HAP-1 (cell line): ENCODE results near the gene TIGD3.

Experiments used
- DNase-seq, 2 experiments: peaks; one replicate each; pipeline ENCODE4 v3.0.0-alpha.2; 2016 to 2020; ENCODE audit warnings: low spot score in 2 of 2
- H3K27me3 ChIP-seq: fragments of 250-450 bp; sonication (Bioruptor Pico); 2 replicates; pipeline ENCODE4 v1.5.1; 2020; ENCODE audit warnings: low read depth, mild to moderate bottlenecking, moderate library complexity
- H3K36me3 ChIP-seq: fragments of 250-450 bp; sonication (Bioruptor Pico); replicated peaks from 2 replicates; pipeline ENCODE4 v1.5.1; 2020; ENCODE audit warnings: mild to moderate bottlenecking
- H3K4me1 ChIP-seq: fragments of 250-450 bp; sonication (Bioruptor Pico); 2 replicates; pipeline ENCODE4 v1.5.1; 2020; ENCODE audit warnings: mild to moderate bottlenecking
- H3K4me3 ChIP-seq: fragments of 250-450 bp; sonication (Bioruptor Pico); 2 replicates; pipeline ENCODE4 v1.5.1; 2020; ENCODE audit warnings: mild to moderate bottlenecking, moderate library complexity
- H3K9me3 ChIP-seq: fragments of 250-450 bp; sonication (Bioruptor Pico); 2 replicates; pipeline ENCODE4 v1.5.1; 2020; ENCODE audit warnings: mild to moderate bottlenecking, moderate library complexity
- in situ Hi-C: fragments of 300-500 bp; cut with MboI; formaldehyde crosslinking; loops from 3 replicates; pipeline ENCODE4 v1.14.3; 2020; ENCODE audit warnings: low sequenced_read_pairs, inconsistent platforms, mixed read lengths

The TIGD3 gene

DNA sequence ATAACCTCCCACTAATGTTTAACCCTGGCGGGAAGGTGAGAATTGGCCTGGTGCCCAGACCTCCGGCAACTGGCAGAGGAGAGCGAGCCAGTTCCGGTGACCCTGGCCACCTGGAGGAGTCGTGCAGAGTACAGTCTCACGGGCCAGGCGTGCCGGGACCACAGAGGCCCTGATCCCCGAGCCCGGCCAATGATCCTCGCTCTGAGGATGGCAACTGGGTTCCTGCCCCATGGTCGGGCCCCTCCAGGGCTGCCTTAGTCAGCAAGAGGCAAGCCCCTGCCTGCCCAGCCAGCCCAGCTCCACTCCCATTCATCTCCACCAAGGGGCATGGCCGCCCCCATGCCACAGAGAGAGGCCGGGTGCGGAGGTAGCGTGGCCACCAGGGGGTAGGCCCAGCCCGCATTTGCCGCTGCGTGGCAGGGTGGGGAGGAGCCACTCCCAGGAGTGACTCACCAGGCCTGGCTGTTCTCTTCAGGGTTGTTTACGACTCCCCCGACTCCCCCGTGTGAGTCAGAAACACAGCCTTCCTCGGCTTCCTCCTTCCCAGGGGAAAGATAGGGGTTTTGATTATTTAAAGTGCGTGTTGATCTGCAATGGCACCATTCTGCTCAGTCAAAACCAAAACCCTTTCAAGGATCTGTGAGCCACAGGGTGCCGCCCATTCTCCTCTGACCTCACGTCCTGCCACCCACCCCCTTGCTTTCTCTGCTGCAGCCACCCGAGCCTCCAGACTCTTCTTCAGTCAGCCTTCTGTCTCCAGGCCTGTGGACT is 27.7 kb downstream of the TIGD3 start, which contains the start of gene SLC25A45:
Gene SLC25A45, minus strand, starts transcription at position 614 of the 771 bp plus-strand sequence. CDS start 695 bp downstream, outside the sequence.
- DNase-seq: peak; percentile 70 to 86
- in situ Hi-C loops: no loop called here
- peak within 1 kb of the TSS; percentile 19 for H3K4me3 ChIP-seq
- H3K27me3 ChIP-seq: no peaks in the 10 kb centered on the region
- no peaks in the 10 kb centered on the region for H3K36me3 ChIP-seq
- H3K9me3 ChIP-seq: no peaks in the 10 kb centered on the region
- peaks cover 20% of the 10 kb centered on the region for H3K4me1 ChIP-seq

DNA sequence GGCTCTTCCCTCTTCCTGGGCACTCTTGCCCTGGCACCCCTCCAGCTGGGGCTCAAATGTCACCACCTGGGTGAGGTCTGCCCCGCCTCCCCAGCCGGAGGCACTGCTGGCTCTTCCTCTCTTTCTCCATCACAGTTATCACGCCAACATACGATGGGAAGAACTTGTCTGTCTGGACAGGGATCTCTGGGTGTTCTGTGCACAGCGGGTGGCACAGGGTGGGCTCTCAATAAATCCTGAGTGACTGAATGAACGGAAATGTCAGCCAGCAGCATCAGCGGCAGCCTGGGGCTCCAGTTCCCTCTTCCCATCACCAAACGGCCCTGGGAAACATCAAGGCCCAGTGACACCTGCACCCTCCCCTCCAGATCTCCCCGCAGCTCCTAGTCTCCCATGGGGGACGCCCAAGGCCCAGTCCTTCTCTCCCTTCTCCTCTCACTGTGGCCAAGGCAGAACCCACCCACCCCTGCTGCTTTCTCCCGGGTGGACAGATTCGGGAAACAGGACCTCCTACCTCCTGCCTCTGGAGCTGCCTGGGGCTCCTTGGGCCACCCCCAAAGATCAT is 28.3 kb downstream of the TIGD3 start:
- Histone ChIP-seq H3K4me3 (peak overlapping the region; percentile 19), H3K9me3 (no peaks in the 10 kb centered on the region), H3K4me1 (peaks cover 23% of the 10 kb centered on the region), H3K36me3 (no peaks in the 10 kb centered on the region), H3K27me3 (no peaks in the 10 kb centered on the region)
- in situ Hi-C loops: no loop called here
- DNase-seq: no peak

DNA sequence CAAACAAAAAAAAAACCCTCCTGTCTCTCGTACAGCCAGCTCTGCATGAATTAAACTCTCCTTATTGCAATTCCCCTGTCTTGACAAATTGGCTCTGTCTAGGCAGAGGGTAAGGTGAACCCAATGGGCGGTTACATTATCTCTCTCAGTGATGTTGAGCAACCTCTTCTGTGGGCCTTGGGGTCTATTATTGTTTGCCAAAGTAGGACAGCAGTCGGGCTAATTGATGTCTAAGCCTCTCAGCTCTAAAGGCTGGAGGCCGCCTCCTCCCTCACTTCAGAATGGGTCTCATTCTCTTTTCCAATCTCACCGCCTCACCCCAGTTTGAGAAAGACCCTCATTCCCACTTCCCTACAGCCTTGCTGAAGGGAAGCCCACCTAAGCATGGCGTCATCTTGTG is 29.2 kb downstream of the TIGD3 start:
- Histone ChIP-seq H3K27me3 (no peaks in the 10 kb centered on the region), H3K4me1 (peaks cover 23% of the 10 kb centered on the region), H3K4me3 (no peak overlapping the region), H3K36me3 (peaks cover 5% of the 10 kb centered on the region; the same call in 1 of the 2 replicates), H3K9me3 (no peaks in the 10 kb centered on the region)
- in situ Hi-C loops: no loop called here
- DNase-seq: no peak

DNA sequence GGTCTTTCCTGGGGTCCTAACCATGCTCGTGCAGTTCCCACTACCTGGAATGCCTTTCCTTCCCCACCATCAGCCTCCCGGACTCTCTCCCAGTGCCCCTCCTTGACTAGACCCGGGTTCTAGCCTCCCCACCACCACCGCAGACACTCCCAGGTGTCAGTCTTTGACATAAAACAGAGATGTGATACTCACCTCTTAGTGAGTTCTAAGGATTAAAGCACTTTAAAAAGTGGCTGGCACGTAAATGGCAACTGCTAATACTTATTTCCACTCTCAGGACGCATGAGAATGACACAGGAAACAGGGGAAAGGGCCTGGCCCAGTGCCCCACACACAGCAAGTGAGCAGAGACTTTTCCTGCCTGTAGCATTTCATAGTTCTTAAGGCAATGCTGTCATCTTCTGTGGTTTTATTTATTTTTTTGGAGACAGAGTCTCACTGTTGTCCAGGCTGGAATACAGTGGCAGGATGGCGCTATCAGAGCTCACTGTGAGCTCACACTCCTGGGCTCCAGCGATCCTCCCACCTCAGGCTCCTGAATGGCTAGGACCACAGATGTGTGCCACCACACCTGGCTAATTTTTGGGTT is 29.8 kb downstream of the TIGD3 start:
- H3K4me1 ChIP-seq: peaks cover 23% of the 10 kb centered on the region
- no peaks in the 10 kb centered on the region for H3K27me3 ChIP-seq
- in situ Hi-C loops: no loop called here
- no peak overlapping the region for H3K4me3 ChIP-seq
- no peaks in the 10 kb centered on the region for H3K9me3 ChIP-seq
- peaks cover 7% of the 10 kb centered on the region; the same call in 1 of the 2 replicates for H3K36me3 ChIP-seq
- no peak for DNase-seq

DNA sequence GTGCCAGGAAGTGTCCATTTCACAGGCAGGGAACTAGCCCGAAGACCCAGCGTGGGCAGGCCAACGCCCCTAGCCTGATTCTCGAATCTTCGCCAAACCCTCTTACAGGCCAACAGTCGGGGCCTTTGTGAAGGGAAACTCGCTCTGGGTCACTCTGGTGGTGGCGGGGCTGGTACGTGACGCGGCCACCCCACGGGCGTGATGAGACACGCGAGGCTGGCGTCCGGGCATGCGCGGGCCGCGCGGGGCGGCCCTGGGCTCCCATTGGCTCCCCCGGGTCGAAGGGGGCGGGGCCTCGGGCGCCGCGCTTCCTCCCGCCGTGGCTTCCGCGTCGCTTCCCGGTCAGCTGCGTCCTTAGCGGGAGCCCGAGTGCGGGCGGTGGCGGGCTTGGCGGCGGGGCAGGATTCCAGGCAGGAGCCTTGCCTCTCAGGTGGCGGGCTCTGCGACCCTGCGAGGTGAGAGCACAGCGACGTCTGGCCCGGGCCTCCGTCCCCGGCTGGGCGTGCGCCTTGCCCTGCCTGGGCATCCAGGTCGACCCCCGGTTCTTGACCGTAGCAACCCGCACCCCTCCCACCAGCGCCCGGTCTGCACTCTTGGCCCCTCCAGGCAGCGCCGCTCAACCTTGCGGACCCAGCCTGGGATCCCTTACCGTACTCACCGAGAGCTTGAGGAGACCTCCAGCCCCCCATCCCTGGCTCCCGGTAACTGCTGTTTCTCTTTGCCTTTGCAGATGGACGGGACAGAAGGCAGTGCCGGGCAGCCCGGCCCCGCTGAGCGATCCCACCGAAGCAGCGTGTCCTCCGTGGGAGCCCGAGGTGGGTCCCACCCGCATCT is 32.0 kb downstream of the TIGD3 start, which contains the start of gene FRMD8:
Gene FRMD8, plus strand, starts transcription at position 331 of the 834 bp plus-strand sequence. Its CDS starts 400 bp downstream, at position 731.
- Histone ChIP-seq H3K36me3 (peaks cover 7% of the 10 kb centered on the region; the same call in 1 of the 2 replicates), H3K27me3 (no peaks in the 10 kb centered on the region), H3K9me3 (no peaks in the 10 kb centered on the region), H3K4me1 (peaks cover 23% of the 10 kb centered on the region), H3K4me3 (peak within 1 kb of the TSS; percentile 63)
- peak; percentile 69 to 90 for DNase-seq
- in situ Hi-C loops: no loop called here

DNA sequence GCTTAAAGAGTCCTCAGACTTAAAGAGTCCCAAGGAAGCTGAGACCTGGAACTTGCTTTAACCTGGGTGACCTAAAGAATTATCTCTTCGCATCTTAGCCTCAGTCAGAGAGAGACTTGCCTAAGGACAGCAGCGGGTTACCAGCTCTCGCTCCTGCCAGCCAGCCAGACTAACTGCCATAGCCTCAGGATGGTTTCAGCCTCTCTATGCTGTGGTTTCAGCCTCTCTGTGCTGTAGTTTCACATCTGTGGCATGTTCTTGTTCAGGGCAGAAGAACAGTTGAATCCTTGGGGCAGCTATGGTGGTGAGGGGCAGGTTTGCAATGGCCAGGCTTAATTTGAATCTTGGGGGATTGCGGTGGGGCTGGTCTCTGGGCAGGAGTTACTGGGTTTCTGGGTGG is 34.2 kb downstream of the TIGD3 start:
- Histone ChIP-seq H3K4me1 (peaks cover 8% of the 10 kb centered on the region), H3K4me3 (no peak overlapping the region), H3K9me3 (no peaks in the 10 kb centered on the region), H3K36me3 (peaks cover 7% of the 10 kb centered on the region; the same call in 1 of the 2 replicates), H3K27me3 (no peaks in the 10 kb centered on the region)
- DNase-seq: no peak
- in situ Hi-C loops: no loop called here

DNA sequence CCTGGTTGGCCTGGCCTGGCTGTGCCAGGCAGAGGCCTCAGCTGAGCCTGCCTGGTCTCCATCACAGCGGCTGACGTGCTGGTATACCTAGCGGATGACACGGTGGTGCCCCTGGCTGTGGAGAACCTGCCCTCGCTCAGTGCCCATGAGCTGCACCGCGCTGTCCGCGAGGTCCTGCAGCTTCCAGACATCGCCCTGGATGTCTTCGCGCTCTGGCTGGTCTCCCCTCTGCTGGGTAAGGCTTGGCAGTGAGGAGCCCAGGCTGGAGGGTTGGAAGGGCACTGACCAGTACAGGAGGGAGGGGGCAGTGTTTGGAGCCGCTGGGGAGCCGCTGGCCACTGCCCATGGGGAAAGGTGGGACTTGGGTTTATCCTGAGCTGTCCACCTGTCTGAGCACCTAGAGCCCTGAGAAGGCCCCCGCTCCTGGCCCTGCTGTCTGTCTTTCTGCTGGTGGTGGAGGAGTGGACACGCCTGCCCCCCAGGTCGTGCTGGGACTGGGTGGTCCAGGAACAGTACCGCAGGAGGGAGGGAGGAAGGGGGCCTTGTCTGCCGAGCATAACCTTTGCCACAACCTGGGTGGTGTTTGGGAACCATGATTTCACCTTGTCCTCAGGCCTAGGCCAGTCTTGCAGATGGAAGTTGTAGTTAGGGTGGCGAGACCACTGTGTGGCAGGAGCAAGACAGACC is 34.9 kb downstream of the TIGD3 start:
- H3K27me3 ChIP-seq: no peaks in the 10 kb centered on the region
- H3K36me3 ChIP-seq: peaks cover 9% of the 10 kb centered on the region; the same call in 1 of the 2 replicates
- no peak for DNase-seq
- H3K4me1 ChIP-seq: peaks cover 8% of the 10 kb centered on the region
- in situ Hi-C loops: no loop called here
- H3K4me3 ChIP-seq: no peak overlapping the region
- no peaks in the 10 kb centered on the region for H3K9me3 ChIP-seq

DNA sequence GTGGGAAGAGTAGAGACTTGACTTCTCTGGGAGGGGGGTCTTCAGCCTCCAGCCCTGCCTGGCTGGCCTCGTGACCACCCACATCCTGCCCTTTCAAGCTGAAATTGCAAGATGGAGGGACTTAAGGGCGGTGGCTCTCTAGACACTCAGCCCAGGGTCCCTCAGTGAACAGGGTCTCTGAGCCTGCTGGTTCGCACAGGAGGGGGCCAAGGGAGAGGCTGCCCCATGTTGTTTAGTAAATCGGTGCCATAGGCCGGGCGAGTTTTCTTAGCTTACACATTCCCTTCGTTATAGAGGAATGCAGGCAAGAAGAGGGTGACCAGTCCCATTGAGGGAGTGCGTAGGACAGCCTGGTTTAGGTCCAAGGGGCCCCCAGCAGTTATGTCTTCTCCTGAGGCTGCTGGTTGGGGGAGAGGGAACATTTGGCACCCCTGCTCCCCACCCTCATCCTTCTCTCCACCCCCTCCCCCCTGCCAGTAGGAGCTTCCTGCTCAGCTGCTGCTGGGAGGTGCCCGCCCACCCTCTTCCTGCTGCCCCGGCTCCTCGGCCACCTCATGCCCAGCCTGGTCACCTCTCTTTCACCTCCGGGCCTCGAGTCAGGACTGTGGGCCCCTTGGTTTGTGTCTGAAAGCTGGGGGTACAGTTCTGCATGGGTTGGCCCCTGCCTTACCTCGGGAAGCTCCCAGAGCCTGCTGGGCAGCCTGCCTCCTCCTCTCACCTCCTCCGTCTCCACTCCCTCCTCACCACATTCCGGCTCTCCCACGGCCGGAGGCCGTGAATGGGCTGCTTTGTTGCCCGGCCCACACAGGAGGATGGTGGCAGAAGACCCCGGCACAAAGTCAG is 35.8 kb downstream of the TIGD3 start:
- Histone ChIP-seq H3K36me3 (peaks cover 11% of the 10 kb centered on the region; the same call in 1 of the 2 replicates), H3K27me3 (no peaks in the 10 kb centered on the region), H3K4me1 (peaks cover 8% of the 10 kb centered on the region), H3K9me3 (no peaks in the 10 kb centered on the region), H3K4me3 (no peak overlapping the region)
- in situ Hi-C loops: no loop called here
- no peak for DNase-seq

DNA sequence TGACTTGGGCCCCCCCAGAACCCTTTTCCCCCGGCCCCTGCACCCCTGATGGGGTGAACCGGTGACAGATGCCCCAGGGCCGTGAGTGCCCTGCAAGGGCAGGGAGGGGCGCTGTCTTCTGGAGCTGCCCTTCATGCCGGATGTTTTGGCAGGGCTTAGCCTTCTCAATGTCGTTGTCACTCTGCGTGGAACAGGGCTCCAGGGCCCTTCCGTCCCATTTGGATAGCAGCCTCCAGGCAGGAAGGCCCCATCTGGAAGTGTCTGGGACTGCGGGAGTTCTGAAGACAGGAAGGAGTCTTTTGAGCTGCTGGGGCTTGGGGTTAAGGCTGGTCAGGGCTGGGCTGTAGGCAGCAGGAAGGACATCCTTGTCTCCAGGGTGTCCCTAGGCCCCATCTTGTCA is 36.4 kb downstream of the TIGD3 start:
- Histone ChIP-seq H3K27me3 (no peaks in the 10 kb centered on the region), H3K36me3 (peaks cover 11% of the 10 kb centered on the region; the same call in 1 of the 2 replicates), H3K9me3 (no peaks in the 10 kb centered on the region), H3K4me3 (no peak overlapping the region), H3K4me1 (peaks cover 8% of the 10 kb centered on the region)
- DNase-seq: no peak
- in situ Hi-C loops: no loop called here

DNA sequence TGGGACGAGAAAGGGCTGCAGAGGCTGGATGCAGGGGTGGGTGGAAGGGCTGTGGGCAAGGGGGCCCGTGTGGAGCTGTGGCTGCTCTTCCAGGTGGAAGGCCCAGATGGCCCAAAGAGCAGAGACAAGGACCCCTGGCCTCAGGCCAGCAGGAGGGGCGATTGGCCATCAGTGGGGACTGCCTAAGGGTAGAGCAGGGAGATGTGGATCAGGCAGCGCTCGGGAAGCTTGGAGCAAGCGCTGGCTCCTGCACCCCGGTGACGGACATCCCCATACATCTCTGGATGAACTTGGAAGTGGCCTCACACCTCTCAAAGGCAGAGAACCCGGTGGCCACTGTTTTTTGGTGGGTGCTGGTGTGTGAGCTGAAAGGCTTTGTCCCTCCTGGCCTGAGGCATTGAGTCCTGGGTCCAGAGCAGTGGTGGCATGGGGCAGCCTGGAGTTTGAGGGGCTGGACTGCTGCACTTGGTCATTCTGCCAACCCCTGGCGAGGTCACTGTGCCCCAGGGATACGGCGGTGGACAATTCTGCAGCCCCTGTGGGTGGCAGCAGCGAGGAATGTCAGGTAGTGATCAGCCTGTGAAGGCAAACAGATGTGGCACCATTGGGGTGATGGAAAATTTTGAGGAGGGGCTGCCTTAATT is 37.8 kb downstream of the TIGD3 start:
- Histone ChIP-seq H3K4me1 (peaks cover 2% of the 10 kb centered on the region; the same call in 1 of the 2 replicates), H3K36me3 (peaks cover 14% of the 10 kb centered on the region), H3K4me3 (no peak overlapping the region), H3K9me3 (no peaks in the 10 kb centered on the region), H3K27me3 (no peaks in the 10 kb centered on the region)
- in situ Hi-C loops: no loop called here
- DNase-seq: no peak

DNA sequence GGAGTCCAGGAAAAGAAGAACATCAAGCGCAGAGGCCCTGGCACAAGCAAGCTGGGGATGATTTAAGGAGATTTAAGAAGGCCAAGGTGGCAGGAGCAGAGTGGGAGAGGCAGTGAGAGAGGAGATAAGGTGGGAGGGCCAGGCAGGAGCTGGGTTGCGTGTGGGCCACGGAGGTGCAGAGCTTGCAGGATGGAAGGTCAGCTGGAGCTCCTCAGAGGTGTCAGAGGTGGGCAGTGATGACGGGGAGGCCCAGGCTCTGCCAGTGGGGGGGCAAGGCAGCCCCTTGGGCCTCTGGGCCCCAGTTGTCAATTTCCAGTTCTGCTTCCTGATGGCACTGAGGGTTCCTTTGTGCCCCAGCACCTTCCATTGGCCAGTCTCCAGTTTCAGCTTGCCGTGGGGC is 38.3 kb downstream of the TIGD3 start:
- Histone ChIP-seq H3K4me3 (no peak overlapping the region), H3K27me3 (no peaks in the 10 kb centered on the region), H3K36me3 (peaks cover 16% of the 10 kb centered on the region), H3K4me1 (no peaks in the 10 kb centered on the region), H3K9me3 (no peaks in the 10 kb centered on the region)
- no peak for DNase-seq
- in situ Hi-C loops: no loop called here

DNA sequence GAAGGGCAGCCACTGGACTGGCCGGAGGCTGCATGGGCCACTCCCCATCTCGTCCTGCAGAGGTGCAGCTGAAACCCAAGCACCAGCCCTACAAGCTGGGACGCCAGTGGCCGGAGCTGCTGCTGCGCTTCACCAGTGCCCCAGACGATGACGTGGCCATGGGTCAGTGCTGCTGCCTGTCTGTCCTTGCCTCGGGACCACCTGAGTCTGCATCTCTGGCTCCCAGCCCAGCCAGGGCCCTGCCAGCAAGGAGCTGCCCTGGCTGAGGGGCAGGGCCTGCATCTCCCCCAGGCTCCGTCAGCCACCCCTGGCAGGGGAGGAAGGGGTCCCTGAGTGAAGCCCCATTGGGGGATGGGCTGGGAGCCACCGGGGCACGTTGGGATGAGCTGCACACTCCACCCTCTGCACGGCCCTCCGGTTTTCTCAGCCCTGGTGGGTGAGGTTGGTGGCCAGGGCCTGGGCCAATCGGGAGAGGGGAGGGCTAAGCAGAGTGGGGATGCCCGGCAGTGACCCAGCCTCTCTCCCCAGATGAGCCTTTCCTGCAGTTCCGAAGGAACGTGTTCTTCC is 39.0 kb downstream of the TIGD3 start:
- no peak for DNase-seq
- in situ Hi-C loops: no loop called here
- no peaks in the 10 kb centered on the region for H3K27me3 ChIP-seq
- no peaks in the 10 kb centered on the region for H3K4me1 ChIP-seq
- H3K9me3 ChIP-seq: no peaks in the 10 kb centered on the region
- peaks cover 16% of the 10 kb centered on the region for H3K36me3 ChIP-seq
- no peak overlapping the region for H3K4me3 ChIP-seq
